CD14-positive monocyte (primary cell): ENCODE measurements around the gene CBX3. TPM values are rescaled to one million over a fixed set of nuclear protein-coding genes. Genes with fewer than 3 reads are reported as not detected.
"Not testable (repeated sequence)": the region's sequence is repeated elsewhere in the genome, so short reads cannot be mapped to it uniquely, and the experiment has no call there.

ENCODE experiments used
- DNase-seq, 3 donors: peaks; one replicate each; pipeline ENCODE4 v3.0.0-alpha.2; 2011 to 2022
- H2AFZ ChIP-seq: 2 replicates; pipeline ENCODE4 v1.6.0; 2012; ENCODE audit warnings: mild to moderate bottlenecking, low read depth, low read length, inconsistent platforms; ENCODE audit not compliant: insufficient read depth, poor library complexity, severe bottlenecking
- H3K27ac ChIP-seq, 2 donors: 1 replicate in 1 of 2; 2 replicates in 1 of 2; pipeline ENCODE4 v1.5.1; 2012 to 2013; ENCODE audit warnings: low read length in 2 of 2, control low read depth in 1 of 2, inconsistent platforms in 1 of 2, low read depth in 1 of 2, mild to moderate bottlenecking in 1 of 2
- H3K27me3 ChIP-seq, 2 donors: one replicate each; pipeline versions ENCODE4 v1.6.0 to v1.6.1; 2011 to 2013; ENCODE audit warnings: low read length in 2 of 2; ENCODE audit not compliant: control insufficient read depth in 2 of 2, insufficient read depth in 2 of 2
- H3K36me3 ChIP-seq, 2 donors: replicated peaks in 1 of 2; 1 replicate in 1 of 2; 2 replicates in 1 of 2; pipeline versions ENCODE4 v1.5.1 to v1.6.1; 2012 to 2013; ENCODE audit warnings: low read length in 2 of 2, control low read depth in 1 of 2, inconsistent platforms in 1 of 2, mild to moderate bottlenecking in 1 of 2; ENCODE audit not compliant: insufficient read depth in 2 of 2, control insufficient read depth in 1 of 2
- H3K4me1 ChIP-seq, 2 donors: 1 replicate in 1 of 2; 2 replicates in 1 of 2; pipeline versions ENCODE4 v1.5.1 to v1.6.1; 2012 to 2013; ENCODE audit warnings: low read length in 2 of 2, control low read depth in 1 of 2, inconsistent platforms in 1 of 2, mild to moderate bottlenecking in 1 of 2, moderate library complexity in 1 of 2; ENCODE audit not compliant: insufficient read depth in 2 of 2, control insufficient read depth in 1 of 2
- H3K4me2 ChIP-seq: replicated peaks from 2 replicates; pipeline ENCODE3; 2012; ENCODE audit warnings: low read length, moderate library complexity, mild to moderate bottlenecking; ENCODE audit not compliant: poor library complexity, severe bottlenecking; ENCODE audit errors: extremely low read depth
- H3K4me3 ChIP-seq, 3 experiments: fragments of 200-600 bp in 1 of 3; sonication (generic) in 1 of 3; replicated peaks in 1 of 3; 1 replicate in 2 of 3; 2 replicates in 1 of 3; pipeline ENCODE4 v1.5.1; 2011 to 2013; ENCODE audit warnings: low read length in 3 of 3, mild to moderate bottlenecking in 3 of 3, control low read depth in 2 of 3, low read depth in 2 of 3, inconsistent platforms in 1 of 3, moderate library complexity in 1 of 3
- H3K79me2 ChIP-seq: 2 replicates; pipeline ENCODE4 v1.6.0; 2012; ENCODE audit warnings: mild to moderate bottlenecking, control low read depth, inconsistent platforms, low read length, moderate library complexity; ENCODE audit not compliant: insufficient read depth
- H3K9ac ChIP-seq: 2 replicates; pipeline ENCODE4 v1.6.0; 2017; ENCODE audit warnings: low read length, mild to moderate bottlenecking; ENCODE audit not compliant: insufficient read depth, poor library complexity, severe bottlenecking
- H3K9me3 ChIP-seq, 2 donors: replicated peaks in 1 of 2; 1 replicate in 1 of 2; 2 replicates in 1 of 2; pipeline versions ENCODE4 v1.5.1 to v1.6.1; 2012 to 2013; ENCODE audit warnings: low read length in 2 of 2, control low read depth in 1 of 2; ENCODE audit not compliant: control insufficient read depth in 1 of 2, insufficient read depth in 1 of 2
- H4K20me1 ChIP-seq: 2 replicates; pipeline ENCODE4 v1.6.0; 2012; ENCODE audit warnings: mild to moderate bottlenecking, low read length, control low read depth, moderate library complexity; ENCODE audit not compliant: insufficient read depth
- H3K27ac Mint-ChIP-seq, 7 donors: one replicate each; pipeline ENCODE4 v1.8.0; 2020; ENCODE audit warnings: mild to moderate bottlenecking in 7 of 7, mixed read lengths in 7 of 7, moderate library complexity in 6 of 7, inconsistent platforms in 2 of 7
- H3K27me3 Mint-ChIP-seq, 3 donors: one replicate each; pipeline ENCODE4 v1.8.0; 2021 to 2022; ENCODE audit warnings: low read depth in 3 of 3, mild to moderate bottlenecking in 3 of 3, mixed read lengths in 3 of 3, moderate library complexity in 3 of 3, inconsistent platforms in 1 of 3
- H3K36me3 Mint-ChIP-seq, 2 donors: one replicate each; pipeline ENCODE4 v1.8.0; 2020; ENCODE audit warnings: mixed read lengths in 2 of 2, inconsistent platforms in 1 of 2, mild to moderate bottlenecking in 1 of 2
- H3K4me1 Mint-ChIP-seq: one replicate; pipeline ENCODE4 v1.8.0; 2020; ENCODE audit warnings: mild to moderate bottlenecking, mixed read lengths
- H3K4me3 Mint-ChIP-seq, 2 donors: one replicate each; pipeline ENCODE4 v1.8.0; 2020; ENCODE audit warnings: mild to moderate bottlenecking in 2 of 2, mixed read lengths in 2 of 2, moderate library complexity in 1 of 2
- H3K9me3 Mint-ChIP-seq, 7 donors: one replicate each; pipeline ENCODE4 v1.8.0; 2020 to 2022; ENCODE audit warnings: mixed read lengths in 7 of 7, mild to moderate bottlenecking in 6 of 7, moderate library complexity in 6 of 7, inconsistent platforms in 2 of 7
- WGBS: methylation state at CpG from one replicate; pipeline ENCODE4 v1.1.5; 2013; ENCODE audit warnings: missing lambda C conversion rate; ENCODE audit not compliant: insufficient coverage; 5-methylcytosine and 5-hydroxymethylcytosine counted together
- intact Hi-C, 2 donors: fragments of 100-400 bp; cut with micrococcal nuclease; formaldehyde crosslinking; loops; one replicate each; pipeline versions ENCODE4 v1.15.0 to v1.15.1; 2023
- polyA plus RNA-seq, 3 donors: library from polyadenylated mRNA; depleted of rRNA in 1 of 3; unstranded in 2 of 3; stranded (reverse) in 1 of 3; fragments of 300-500 nt in 2 of 3; fragments of >200 nt in 1 of 3; fragmentation: Illumina TruSeq in 2 of 3; gene quantifications; 1 replicate in 2 of 3; 2 replicates in 1 of 3; pipeline ENCODE4 v1.2.3, GENCODE V29; 2012 to 2021
- TF ChIP-seq, protein P1 (sequence below): fragments of 200-600 bp; IDR thresholded peaks from one replicate; pipeline ENCODE4 v1.8.0; 2022; ENCODE audit warnings: antibody characterized with exemption, mild to moderate bottlenecking

Gene CBX3
- polyA plus RNA-seq, 3 donors, result 48.1 to 78.1 (median 63.7) TPM

- Histone ChIP-seq H3K27ac (no peak overlapping the region), H3K4me3 (no peak overlapping the region), H2AFZ (no peak overlapping the region), H3K9ac (no peak overlapping the region), H4K20me1 (peaks cover 6% of the 10 kb centered on the region), H3K27me3 (no peaks in the 10 kb centered on the region), H3K36me3 (no peaks in the 10 kb centered on the region), H3K4me2 (no peak overlapping the region), H3K4me1 (peaks cover 0 to 6% of the 10 kb centered on the region in 2 donors), H3K79me2 (no peaks in the 10 kb centered on the region), H3K9me3 (no peaks in the 10 kb centered on the region)
- Mint-ChIP-seq H3K4me1 (peaks cover 10% of the 10 kb centered on the region), H3K27me3 (peaks cover 3 to 12% (median 5%) of the 10 kb centered on the region in 3 donors), H3K9me3 (peaks cover 0 to 2% (median 0%) of the 10 kb centered on the region in 7 donors), H3K4me3 (no peak overlapping the region), H3K36me3 (no peaks in the 10 kb centered on the region), H3K27ac (no peak overlapping the region)
- DNase-seq, result no peak
- TF ChIP-seq, protein P1, sequence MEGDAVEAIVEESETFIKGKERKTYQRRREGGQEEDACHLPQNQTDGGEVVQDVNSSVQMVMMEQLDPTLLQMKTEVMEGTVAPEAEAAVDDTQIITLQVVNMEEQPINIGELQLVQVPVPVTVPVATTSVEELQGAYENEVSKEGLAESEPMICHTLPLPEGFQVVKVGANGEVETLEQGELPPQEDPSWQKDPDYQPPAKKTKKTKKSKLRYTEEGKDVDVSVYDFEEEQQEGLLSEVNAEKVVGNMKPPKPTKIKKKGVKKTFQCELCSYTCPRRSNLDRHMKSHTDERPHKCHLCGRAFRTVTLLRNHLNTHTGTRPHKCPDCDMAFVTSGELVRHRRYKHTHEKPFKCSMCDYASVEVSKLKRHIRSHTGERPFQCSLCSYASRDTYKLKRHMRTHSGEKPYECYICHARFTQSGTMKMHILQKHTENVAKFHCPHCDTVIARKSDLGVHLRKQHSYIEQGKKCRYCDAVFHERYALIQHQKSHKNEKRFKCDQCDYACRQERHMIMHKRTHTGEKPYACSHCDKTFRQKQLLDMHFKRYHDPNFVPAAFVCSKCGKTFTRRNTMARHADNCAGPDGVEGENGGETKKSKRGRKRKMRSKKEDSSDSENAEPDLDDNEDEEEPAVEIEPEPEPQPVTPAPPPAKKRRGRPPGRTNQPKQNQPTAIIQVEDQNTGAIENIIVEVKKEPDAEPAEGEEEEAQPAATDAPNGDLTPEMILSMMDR, result no peak
- intact Hi-C loops, result no loop called here
- no CpG with 5 or more reads among the region's 2 CpGs for WGBS
Measured at GRCh38 chr7:26162431-26162830, 39.1 kb upstream of the CBX3 start.

DNA sequence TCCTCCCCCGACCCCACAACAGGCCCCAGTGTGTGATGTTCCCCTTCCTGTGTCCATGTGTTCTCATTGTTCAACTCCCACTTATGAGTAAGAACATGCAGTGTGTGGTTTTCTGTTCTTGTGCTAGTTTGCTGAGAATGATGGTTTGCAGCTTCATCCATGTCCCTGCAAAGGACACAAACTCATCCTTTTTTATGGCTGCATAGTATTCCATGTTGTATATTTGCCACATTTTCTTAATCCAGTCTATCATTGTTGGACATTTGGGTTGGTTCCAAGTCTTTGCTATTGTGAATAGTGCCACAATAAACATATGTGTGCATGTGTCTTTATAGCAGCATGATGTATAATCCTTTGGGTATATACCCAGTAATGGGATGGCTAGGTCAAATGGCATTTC lies 37.7 kb upstream of the CBX3 start:
- H3K27me3 ChIP-seq, H3K4me1 ChIP-seq, H3K27ac Mint-ChIP-seq, H3K36me3 Mint-ChIP-seq, intact Hi-C loops, H2AFZ ChIP-seq, H3K79me2 ChIP-seq, H3K9me3 ChIP-seq, H3K4me3 Mint-ChIP-seq, H3K27ac ChIP-seq, H3K9me3 Mint-ChIP-seq, H3K4me3 ChIP-seq, H4K20me1 ChIP-seq, DNase-seq, H3K4me1 Mint-ChIP-seq, H3K36me3 ChIP-seq, H3K4me2 ChIP-seq, H3K9ac ChIP-seq: not testable (repeated sequence)
- peaks cover 0 to 12% (median 4%) of the 10 kb centered on the region in 3 donors for H3K27me3 Mint-ChIP-seq
- WGBS, result no CpG with 5 or more reads among the region's 1 CpG
